Measurements from ENCODE around the gene ZYG11B. TPM values are rescaled to one million over a fixed set of nuclear protein-coding genes. Genes with fewer than 3 reads are reported as not detected.
"Not testable (repeated sequence)": the region's sequence is repeated elsewhere in the genome, so short reads cannot be mapped to it uniquely, and the experiment has no call there.

The ZYG11B gene
- total RNA-seq, 4 donors from 2014 or later, result 42.1 to 72.2 (median 52.2) TPM

- no peak overlapping the region for H3K4me3 ChIP-seq
- H3K27me3 ChIP-seq, result no peaks in the 10 kb centered on the region
- no peaks in the 10 kb centered on the region for H3K4me1 ChIP-seq
- no peaks in the 10 kb centered on the region for H3K36me3 ChIP-seq
- no peak for DNase-seq (ENCODE audit: extremely low spot score)
- no peak overlapping the region for H3K27ac ChIP-seq (replicated peaks in 1 of 4)
- TF ChIP-seq CTCF (IDR thresholded peaks at IDR 0.05), result no peak
- H3K9me3 ChIP-seq, result no peaks in the 10 kb centered on the region
- intact Hi-C loops (cut with DNase I), result no loop called here
- WGBS, result 86% methylated on average over 2 of the region's 2 CpGs
These were observed 136.6 kb downstream of the ZYG11B start for GRCh38 chr1:52862666-52863458.

- Histone ChIP-seq H3K36me3 (no peaks in the 10 kb centered on the region), H3K27ac (replicated peaks in 1 of 4) (no peak overlapping the region), H3K4me1 (no peaks in the 10 kb centered on the region), H3K4me3 (no peak overlapping the region), H3K9me3 (no peaks in the 10 kb centered on the region), H3K27me3 (no peaks in the 10 kb centered on the region)
- intact Hi-C loops (cut with DNase I), result no loop called here
- TF ChIP-seq CTCF (IDR thresholded peaks at IDR 0.05) (no peak), POLR2A (IDR thresholded peaks at IDR 0.05; ENCODE audit: low read depth) (no peak), EP300 (IDR thresholded peaks at IDR 0.05) (no peak), POLR2AphosphoS5 (IDR thresholded peaks at IDR 0.05) (no peak)
- DNase-seq (ENCODE audit: extremely low spot score), result no peak
- WGBS, result 84% methylated on average over 2 of the region's 2 CpGs
These were observed 141.0 kb downstream of the ZYG11B start for GRCh38 chr1:52867087-52867863.

- WGBS, result 90% methylated on average over 2 of the region's 29 CpGs
- intact Hi-C loops (cut with DNase I), result not testable (repeated sequence)
These were observed 143.5 kb downstream of the ZYG11B start for GRCh38 chr1:52869727-52870126.

GRCh38 chr1:52876843-52877242 is 150.6 kb downstream of the ZYG11B start:
- 53% methylated on average over 2 of the region's 2 CpGs for WGBS
- no peak for TF ChIP-seq POLR2AphosphoS5 (IDR thresholded peaks at IDR 0.05)
- no peak for TF ChIP-seq POLR2A (IDR thresholded peaks at IDR 0.05; ENCODE audit: low read depth)
- intact Hi-C loops (cut with DNase I), result no loop called here

More at GRCh38 chr1:52869727-52870126, 143.5 kb downstream of the ZYG11B start:
- not testable (repeated sequence) for H3K27ac ChIP-seq (replicated peaks in 1 of 4); H3K4me3 ChIP-seq; H3K9me3 ChIP-seq; H3K36me3 ChIP-seq; DNase-seq (ENCODE audit: extremely low spot score); H3K4me1 ChIP-seq; H3K27me3 ChIP-seq

More at GRCh38 chr1:52876843-52877242, 150.6 kb downstream of the ZYG11B start:
- DNase-seq (ENCODE audit: extremely low spot score), result no peak
- Histone ChIP-seq H3K27ac (replicated peaks in 1 of 4) (no peak overlapping the region), H3K9me3 (no peaks in the 10 kb centered on the region), H3K36me3 (no peaks in the 10 kb centered on the region), H3K27me3 (no peaks in the 10 kb centered on the region), H3K4me3 (no peak overlapping the region), H3K4me1 (no peaks in the 10 kb centered on the region)

Small RNAs within 50 kb of the gene (small RNA-seq; reads per million reads assigned to genes)
- gene RN7SL62P (0 reads per million in 3 donors), gene RNU2-30P (0 reads per million in 3 donors), gene RNU6-969P (0 reads per million in 3 donors)

Other genes starting within 250 kb of the ZYG11B start
- gene TUT4, start 173.4 kb upstream of the ZYG11B start, total RNA-seq, result 10 to 100 TPM; 32.3 to 58.6 (median 42.7) TPM
- 10 to 100 TPM in 3 of 4 donors, 1 to 10 TPM in 1; 9.3 to 17.3 (median 16.4) TPM for gene GPX7, start 124.1 kb upstream of the ZYG11B start, total RNA-seq
- under 1 TPM in 2 of 4 donors, not detected in 2; 0.17 to 0.57 TPM for gene SHISAL2A, start 93.3 kb upstream of the ZYG11B start, total RNA-seq
- 1 to 10 TPM; 8.3 to 9.7 (median 9.2) TPM for gene COA7, start 28.1 kb upstream of the ZYG11B start, total RNA-seq
- gene ZYG11A, start 116.3 kb downstream of the ZYG11B start, total RNA-seq, result not detected
- gene ECHDC2, start 195.3 kb downstream of the ZYG11B start, total RNA-seq, result 10 to 100 TPM; 45.7 to 87.6 (median 73.4) TPM
- 10 to 100 TPM; 83.0 to 94.3 (median 92.1) TPM for gene SCP2, start 200.8 kb downstream of the ZYG11B start, total RNA-seq

All from esophagus muscularis mucosa (tissue), 4 donors.